ENCODE measurements around the gene BMAL2. TPM values are rescaled to one million over a fixed set of nuclear protein-coding genes. Genes with fewer than 3 reads are reported as not detected.
A peak's percentile ranks its signal among the peaks of the same experiment; 100 is the strongest.

BMAL2 gene, protein sequence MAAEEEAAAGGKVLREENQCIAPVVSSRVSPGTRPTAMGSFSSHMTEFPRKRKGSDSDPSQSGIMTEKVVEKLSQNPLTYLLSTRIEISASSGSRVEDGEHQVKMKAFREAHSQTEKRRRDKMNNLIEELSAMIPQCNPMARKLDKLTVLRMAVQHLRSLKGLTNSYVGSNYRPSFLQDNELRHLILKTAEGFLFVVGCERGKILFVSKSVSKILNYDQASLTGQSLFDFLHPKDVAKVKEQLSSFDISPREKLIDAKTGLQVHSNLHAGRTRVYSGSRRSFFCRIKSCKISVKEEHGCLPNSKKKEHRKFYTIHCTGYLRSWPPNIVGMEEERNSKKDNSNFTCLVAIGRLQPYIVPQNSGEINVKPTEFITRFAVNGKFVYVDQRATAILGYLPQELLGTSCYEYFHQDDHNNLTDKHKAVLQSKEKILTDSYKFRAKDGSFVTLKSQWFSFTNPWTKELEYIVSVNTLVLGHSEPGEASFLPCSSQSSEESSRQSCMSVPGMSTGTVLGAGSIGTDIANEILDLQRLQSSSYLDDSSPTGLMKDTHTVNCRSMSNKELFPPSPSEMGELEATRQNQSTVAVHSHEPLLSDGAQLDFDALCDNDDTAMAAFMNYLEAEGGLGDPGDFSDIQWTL
- 2.8 and 44.5 TPM in 2 replicates for total RNA-seq (ENCODE audit: low replicate concordance)

DNA sequence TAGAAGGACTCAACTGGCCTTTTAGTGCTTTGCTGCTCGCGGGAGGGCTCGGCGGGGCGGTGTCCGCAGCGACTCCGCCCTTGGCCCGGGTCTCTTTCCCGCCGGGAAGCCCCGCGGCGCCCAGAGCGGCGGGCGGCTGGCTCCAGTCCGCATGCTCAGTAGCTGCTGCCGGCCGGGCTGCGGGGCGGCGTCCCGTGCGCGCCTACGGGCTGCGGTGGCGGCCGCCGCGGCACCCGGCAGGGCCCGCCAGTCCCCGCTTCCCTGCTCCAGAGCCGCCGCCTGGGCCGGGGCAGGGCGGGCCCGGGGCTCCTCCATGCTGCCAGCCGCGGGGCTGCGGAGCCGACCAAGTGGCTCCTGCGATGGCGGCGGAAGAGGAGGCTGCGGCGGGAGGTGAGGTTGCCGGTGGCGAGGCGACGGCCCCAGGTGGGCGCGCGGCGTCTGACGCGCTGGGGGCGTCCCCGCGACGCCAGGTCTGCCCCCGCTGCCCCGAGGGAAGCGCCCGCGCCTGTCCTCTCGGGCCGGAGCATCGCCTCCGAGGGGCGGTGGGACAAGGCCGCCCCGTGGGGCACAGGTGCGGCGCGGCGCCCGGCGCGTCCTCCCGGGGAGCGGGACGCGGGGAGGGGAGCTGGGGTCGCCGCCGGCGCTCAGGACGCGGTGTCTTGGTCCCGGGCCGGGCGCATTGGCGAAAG, at the start of gene BMAL2:
Gene BMAL2 (plus strand): TSS at position 123 of the 689 bp plus-strand sequence. CDS start 237 bp downstream, at position 360.
- H3K4me3 ChIP-seq (ENCODE audit: low read depth, low read length) = peak within 1 kb of the TSS; percentile 80
- TF ChIP-seq, protein P1, sequence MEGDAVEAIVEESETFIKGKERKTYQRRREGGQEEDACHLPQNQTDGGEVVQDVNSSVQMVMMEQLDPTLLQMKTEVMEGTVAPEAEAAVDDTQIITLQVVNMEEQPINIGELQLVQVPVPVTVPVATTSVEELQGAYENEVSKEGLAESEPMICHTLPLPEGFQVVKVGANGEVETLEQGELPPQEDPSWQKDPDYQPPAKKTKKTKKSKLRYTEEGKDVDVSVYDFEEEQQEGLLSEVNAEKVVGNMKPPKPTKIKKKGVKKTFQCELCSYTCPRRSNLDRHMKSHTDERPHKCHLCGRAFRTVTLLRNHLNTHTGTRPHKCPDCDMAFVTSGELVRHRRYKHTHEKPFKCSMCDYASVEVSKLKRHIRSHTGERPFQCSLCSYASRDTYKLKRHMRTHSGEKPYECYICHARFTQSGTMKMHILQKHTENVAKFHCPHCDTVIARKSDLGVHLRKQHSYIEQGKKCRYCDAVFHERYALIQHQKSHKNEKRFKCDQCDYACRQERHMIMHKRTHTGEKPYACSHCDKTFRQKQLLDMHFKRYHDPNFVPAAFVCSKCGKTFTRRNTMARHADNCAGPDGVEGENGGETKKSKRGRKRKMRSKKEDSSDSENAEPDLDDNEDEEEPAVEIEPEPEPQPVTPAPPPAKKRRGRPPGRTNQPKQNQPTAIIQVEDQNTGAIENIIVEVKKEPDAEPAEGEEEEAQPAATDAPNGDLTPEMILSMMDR (IDR thresholded peaks at IDR 0.05; ENCODE audit: insufficient read depth, low read length) = no peak
- peak; percentile 32 for DNase-seq (ENCODE audit: low read depth)

DNA sequence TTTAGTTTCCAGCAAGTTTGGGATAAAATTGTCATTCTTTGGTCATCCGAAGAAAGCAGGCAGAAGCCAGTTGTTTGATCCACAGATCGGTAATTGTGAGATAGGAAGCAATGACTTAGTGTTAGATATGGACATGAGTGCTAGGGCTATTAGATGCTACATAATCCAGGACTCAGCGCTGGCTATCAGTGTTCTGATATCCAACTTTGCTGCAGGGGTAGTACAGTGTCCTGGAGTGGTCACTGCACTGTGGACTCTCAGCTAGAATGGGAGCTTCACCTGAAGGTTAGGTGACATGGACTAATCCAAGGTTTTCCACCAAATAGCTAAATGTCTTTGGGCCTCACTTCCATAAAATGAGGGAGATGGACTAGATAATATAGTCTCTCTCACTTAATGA, 48.6 kb upstream of the BMAL2 start:
- H3K4me3 ChIP-seq (ENCODE audit: low read depth, low read length) = no peak overlapping the region
- no peak for DNase-seq (ENCODE audit: low read depth)
- TF ChIP-seq, protein P1 (IDR thresholded peaks at IDR 0.05; ENCODE audit: insufficient read depth, low read length) = no peak

DNA sequence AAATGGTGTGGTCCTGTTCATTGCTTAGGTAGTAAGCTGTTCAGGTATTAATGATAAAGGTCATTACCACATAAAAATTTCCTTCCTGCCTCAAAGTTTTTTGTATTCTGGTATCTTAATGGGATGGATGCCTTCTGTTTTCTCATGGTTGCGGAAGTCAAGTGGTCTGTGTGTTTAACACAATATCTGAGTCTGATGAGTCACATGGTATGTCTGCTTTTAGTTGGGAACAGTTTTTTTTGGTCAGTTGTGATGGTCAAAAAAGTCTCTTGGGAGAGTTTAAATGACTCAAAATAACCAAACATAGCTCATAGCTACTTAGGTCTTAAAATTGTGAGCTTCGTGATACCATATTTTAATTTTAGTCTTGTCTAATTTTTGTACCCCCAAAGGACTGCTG, 47.9 kb upstream of the BMAL2 start:
- TF ChIP-seq, protein P1 (IDR thresholded peaks at IDR 0.05; ENCODE audit: insufficient read depth, low read length) = no peak
- DNase-seq (ENCODE audit: low read depth) = peak; percentile 67

DNA sequence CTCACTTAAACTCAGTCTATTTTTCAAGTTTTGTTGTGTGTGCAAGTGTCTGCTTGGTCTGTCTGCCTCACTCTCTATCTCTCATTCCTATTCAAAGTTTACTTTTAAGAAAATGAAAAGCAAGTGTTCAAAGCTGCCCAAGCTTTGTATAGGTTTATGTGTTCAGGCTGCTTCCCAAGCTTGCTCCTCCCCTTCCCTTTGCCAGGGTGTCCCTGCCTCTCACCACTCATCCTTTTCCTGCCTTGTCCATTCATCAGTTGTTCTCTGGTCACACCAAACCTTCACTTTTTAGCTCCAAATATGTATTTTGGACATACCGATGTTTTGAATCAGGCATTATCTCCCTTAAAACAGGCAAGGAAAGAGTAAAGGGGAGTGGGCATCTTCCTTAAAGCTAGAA, 47.2 kb upstream of the BMAL2 start:
- peak; percentile 15 for DNase-seq (ENCODE audit: low read depth)
- no peak overlapping the region for H3K4me3 ChIP-seq (ENCODE audit: low read depth, low read length)
- TF ChIP-seq, protein P1 (IDR thresholded peaks at IDR 0.05; ENCODE audit: insufficient read depth, low read length) = no peak

More for the DNA sequence above, 47.9 kb upstream of the BMAL2 start:
- no peak overlapping the region for H3K4me3 ChIP-seq (ENCODE audit: low read depth, low read length)

DNA sequence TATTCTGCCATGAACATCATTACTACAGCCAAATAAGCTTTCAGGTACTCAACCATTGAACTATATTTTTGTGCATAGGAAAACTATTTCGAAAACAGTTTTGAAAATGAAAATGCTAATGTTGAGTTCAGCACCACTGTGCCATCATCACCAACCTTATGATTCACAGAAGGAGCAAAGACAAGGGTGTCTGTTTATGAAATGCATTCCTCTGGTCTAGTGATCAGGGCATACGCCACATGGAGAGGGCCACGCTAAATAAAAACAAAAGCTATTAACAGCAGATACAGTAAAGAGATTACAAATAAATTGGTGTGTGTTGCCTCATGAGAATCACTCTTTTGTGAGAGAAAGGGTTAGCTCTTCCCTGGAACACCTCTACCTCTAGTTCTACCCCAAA, 43.2 kb upstream of the BMAL2 start:
- TF ChIP-seq, protein P1 (IDR thresholded peaks at IDR 0.05; ENCODE audit: insufficient read depth, low read length) = no peak
- H3K4me3 ChIP-seq (ENCODE audit: low read depth, low read length) = no peak overlapping the region
- no peak for DNase-seq (ENCODE audit: low read depth)

DNA sequence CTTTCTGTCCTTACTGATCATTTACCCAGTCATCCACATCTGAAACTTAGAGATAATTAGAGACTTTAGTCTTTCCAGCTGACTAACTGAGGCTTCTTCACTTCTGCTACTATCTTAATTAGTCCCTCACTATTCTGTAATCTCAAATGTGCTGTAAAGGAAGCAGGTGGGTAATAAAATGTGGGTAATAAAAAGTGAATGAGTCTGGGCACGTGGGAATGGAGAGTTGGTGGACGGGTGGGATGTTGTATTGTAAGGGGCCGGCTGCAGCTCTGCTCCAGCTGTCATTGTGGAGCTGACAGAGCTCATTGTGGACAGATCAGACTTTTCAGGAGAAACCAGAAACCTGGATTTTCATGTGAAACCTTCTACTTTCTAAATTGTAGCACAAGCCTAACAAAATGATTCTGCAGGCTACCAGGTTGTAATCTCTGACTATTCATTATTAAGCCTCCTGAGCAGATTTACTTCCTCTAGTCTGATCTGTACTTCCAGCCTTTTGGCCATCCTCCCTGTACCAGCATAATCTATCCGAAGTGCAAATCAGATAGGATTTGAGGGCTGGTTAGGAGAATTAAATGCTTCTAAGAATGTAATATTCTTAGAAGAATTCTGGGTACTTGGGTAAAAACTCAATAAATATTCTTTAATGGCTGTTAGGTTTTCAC, 42.0 kb upstream of the BMAL2 start:
- no peak for DNase-seq (ENCODE audit: low read depth)
- TF ChIP-seq, protein P1 (IDR thresholded peaks at IDR 0.05; ENCODE audit: insufficient read depth, low read length) = no peak
- H3K4me3 ChIP-seq (ENCODE audit: low read depth, low read length) = no peak overlapping the region
